ENCODE results near the gene SERPINI2. TPM values are rescaled to one million over a fixed set of nuclear protein-coding genes. Genes with fewer than 3 reads are reported as not detected.

The SERPINI2 gene
- total RNA-seq, 2 donors from 2014 or later: 167 to 221 TPM

- H3K27ac ChIP-seq: no peak overlapping the region
- H3K36me3 ChIP-seq (replicated peaks in 1 of 2; ENCODE audit: insufficient read depth in 1 of 2, low read depth in 2 of 2): no peaks in the 10 kb centered on the region
- no peak overlapping the region for H3K4me3 ChIP-seq
- DNase-seq: no peak
- H3K27me3 ChIP-seq: no peaks in the 10 kb centered on the region
- intact Hi-C loops (cut with DNase I): no loop called here
- WGBS, 2 donors: 70 to 81% methylated on average over 2 of the region's 2 CpGs
- H3K4me1 ChIP-seq: no peaks in the 10 kb centered on the region
- TF ChIP-seq POLR2A (IDR thresholded peaks at IDR 0.05): no peak
- TF ChIP-seq CTCF (IDR thresholded peaks at IDR 0.05): no peak
- H3K9me3 ChIP-seq: no peaks in the 10 kb centered on the region
- ATAC-seq: no peak
Measured at GRCh38 chr3:167502401-167502800, 28.6 kb upstream of the SERPINI2 start.

DNA sequence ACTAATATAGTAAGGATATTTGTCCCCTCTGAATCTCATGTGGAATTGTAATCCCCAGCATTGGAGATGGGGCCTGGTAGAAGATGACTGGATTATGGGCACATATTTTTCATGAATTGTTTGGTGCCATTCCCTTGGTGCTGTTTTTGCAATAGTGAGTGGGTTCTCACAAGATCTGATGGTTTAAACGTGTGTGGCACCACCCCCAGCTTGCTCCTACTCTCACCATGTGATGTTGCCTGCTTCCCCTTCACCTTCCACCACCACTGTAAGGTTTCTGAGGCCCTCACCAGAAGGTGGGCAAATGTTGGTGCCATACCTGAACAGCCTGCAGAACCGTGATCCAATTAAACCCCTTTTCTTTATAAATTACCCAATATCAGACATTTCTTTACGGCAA lies 28.1 kb upstream of the SERPINI2 start:
- no peaks in the 10 kb centered on the region for H3K36me3 ChIP-seq (replicated peaks in 1 of 2; ENCODE audit: insufficient read depth in 1 of 2, low read depth in 2 of 2)
- no peaks in the 10 kb centered on the region for H3K27me3 ChIP-seq
- DNase-seq (no peak), ATAC-seq (no peak)
- intact Hi-C loops (cut with DNase I): no loop called here
- TF ChIP-seq POLR2A (IDR thresholded peaks at IDR 0.05) (no peak), CTCF (IDR thresholded peaks at IDR 0.05) (no peak)
- WGBS, 2 donors: 76 to 83% methylated on average over 3 of the region's 3 CpGs
- no peak overlapping the region for H3K4me3 ChIP-seq
- H3K4me1 ChIP-seq: no peaks in the 10 kb centered on the region
- no peak overlapping the region for H3K27ac ChIP-seq
- H3K9me3 ChIP-seq: no peaks in the 10 kb centered on the region

GRCh38 chr3:167497903-167498302 lies 24.1 kb upstream of the SERPINI2 start:
- no peaks in the 10 kb centered on the region for H3K36me3 ChIP-seq (replicated peaks in 1 of 2; ENCODE audit: insufficient read depth in 1 of 2, low read depth in 2 of 2)
- no peak for TF ChIP-seq POLR2A (IDR thresholded peaks at IDR 0.05)
- no peak for TF ChIP-seq CTCF (IDR thresholded peaks at IDR 0.05)
- no peak for ATAC-seq

DNA sequence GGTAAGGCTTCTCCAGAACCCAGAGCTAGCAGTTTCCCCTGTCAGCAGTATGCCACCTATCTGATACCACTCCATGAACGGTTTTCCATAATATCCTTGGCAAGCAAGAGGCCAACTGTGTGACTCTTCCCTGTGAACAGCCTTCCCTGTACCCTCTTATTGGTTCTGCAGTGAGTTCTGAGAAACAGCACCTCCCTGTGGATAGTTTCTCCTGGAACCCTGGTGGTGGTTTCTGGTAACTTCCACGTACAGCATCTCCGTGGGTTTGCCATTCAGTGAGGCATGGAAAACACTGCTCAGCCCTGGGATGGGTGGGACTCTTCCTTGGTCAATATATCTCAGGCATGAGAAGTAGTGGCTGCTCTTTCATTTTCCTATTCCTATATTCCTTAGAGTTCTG lies 19.4 kb upstream of the SERPINI2 start:
- TF ChIP-seq CTCF (IDR thresholded peaks at IDR 0.05) (peak; percentile 42 to 97 (median 84)), POLR2A (IDR thresholded peaks at IDR 0.05) (no peak)

More at GRCh38 chr3:167497903-167498302, 24.1 kb upstream of the SERPINI2 start:
- Histone ChIP-seq H3K27ac (no peak overlapping the region), H3K27me3 (no peaks in the 10 kb centered on the region), H3K4me3 (no peak overlapping the region), H3K4me1 (no peaks in the 10 kb centered on the region), H3K9me3 (no peaks in the 10 kb centered on the region)
- intact Hi-C loops (cut with DNase I): no loop called here
- 94 to 95% methylated on average over 7 of the region's 7 CpGs for WGBS, 2 donors
- DNase-seq: no peak

DNA sequence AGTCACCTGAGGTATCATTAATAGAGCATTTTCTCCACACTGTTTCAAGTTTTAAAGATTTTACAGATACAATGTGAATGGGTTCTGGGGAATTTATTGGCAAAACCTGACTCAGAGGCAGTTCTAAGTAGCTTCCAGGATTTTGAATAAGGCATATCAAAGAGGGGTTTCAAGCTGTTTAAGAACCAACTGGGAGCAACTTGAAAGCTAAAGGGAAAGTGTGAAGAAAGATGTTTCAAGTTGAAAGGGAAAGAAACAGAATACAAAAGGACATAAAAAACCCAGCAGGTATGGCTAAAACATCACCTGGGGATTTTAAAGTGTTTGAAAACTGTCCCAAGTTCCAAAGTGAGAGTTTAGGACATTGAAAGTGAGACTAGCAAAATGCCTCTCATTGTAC lies 17.8 kb upstream of the SERPINI2 start:
- Histone ChIP-seq H3K36me3 (replicated peaks in 1 of 2; ENCODE audit: insufficient read depth in 1 of 2, low read depth in 2 of 2) (no peaks in the 10 kb centered on the region), H3K9me3 (no peaks in the 10 kb centered on the region), H3K27ac (no peak overlapping the region), H3K4me1 (no peaks in the 10 kb centered on the region), H3K27me3 (no peaks in the 10 kb centered on the region), H3K4me3 (no peak overlapping the region)
- intact Hi-C loops (cut with DNase I): no loop called here
- TF ChIP-seq CTCF (IDR thresholded peaks at IDR 0.05): no peak
- no peak for TF ChIP-seq POLR2A (IDR thresholded peaks at IDR 0.05)
- ATAC-seq: no peak
- no peak for DNase-seq

More for the DNA sequence above, 19.4 kb upstream of the SERPINI2 start:
- DNase-seq: peak; percentile 42 to 58 (median 50)
- Histone ChIP-seq H3K27ac (no peak overlapping the region), H3K4me1 (no peaks in the 10 kb centered on the region), H3K9me3 (no peaks in the 10 kb centered on the region), H3K27me3 (no peaks in the 10 kb centered on the region), H3K36me3 (replicated peaks in 1 of 2; ENCODE audit: insufficient read depth in 1 of 2, low read depth in 2 of 2) (no peaks in the 10 kb centered on the region), H3K4me3 (no peak overlapping the region)
- intact Hi-C loops (cut with DNase I): no loop called here
- peak; percentile 84 for ATAC-seq
- 14 to 32% methylated on average over 3 of the region's 3 CpGs for WGBS, 2 donors

Measured in body of pancreas (tissue), 4 donors.